Astrocyte (in vitro differentiated cells and primary cell): ENCODE results near the gene ALKBH3.

ENCODE experiments used
- CTCF ChIP-seq: IDR thresholded peaks from 2 replicates; pipeline ENCODE4 v1.5.1; 2011; ENCODE audit warnings: low read depth, mild to moderate bottlenecking, inconsistent platforms, low read length, moderate library complexity; ENCODE audit not compliant: insufficient read depth
- EZH2 ChIP-seq: IDR thresholded peaks from 2 replicates; pipeline ENCODE4 v1.6.1; 2012; ENCODE audit warnings: mild to moderate bottlenecking, low read length, inconsistent platforms; ENCODE audit not compliant: insufficient read depth

GRCh38 chr11:43866969-43867368 lies 13.7 kb upstream of the ALKBH3 start:
- TF ChIP-seq CTCF (no peak), EZH2 (no peak)
